GM12878 (cell line): ENCODE results near the gene MED4. TPM values are rescaled to one million over a fixed set of nuclear protein-coding genes. Genes with fewer than 3 reads are reported as not detected.
A peak's percentile ranks its signal among the peaks of the same experiment; 100 is the strongest.

ENCODE experiments used
- ATAC-seq: fragments of 200-7000 bp; cut with Tn5 transposase; 3 replicates; pipeline ENCODE4 v1.9.1; 2020; ENCODE audit warnings: mild to moderate bottlenecking, moderate library complexity
- BruUV-seq: library from RNA; stranded (reverse); fragments of 400-500 nt; replicated peaks from 2 replicates; lab custom pipeline; 2021; lab: Mats Ljungman, UMichigan
- CTCF ChIA-PET: fragments of 300-600 bp; sonication (Branson Sonifier 250); formaldehyde crosslinking; extraction: SDS; loops from one replicate; lab custom pipeline; 2021; ENCODE audit warnings: inconsistent platforms; lab: Yijun Ruan, JAX
- POLR2A ChIA-PET: fragments of 350-600 bp; formaldehyde crosslinking; extraction: SDS; loops from one replicate; lab custom pipeline; 2021; ENCODE audit warnings: inconsistent platforms; lab: Charles Lee
- RAD21 ChIA-PET: fragments of 300-600 bp; sonication (Branson Sonifier 250); formaldehyde crosslinking; loops from one replicate; lab custom pipeline; 2023; ENCODE audit warnings: antibody characterized with exemption; ENCODE audit not compliant: unreplicated experiment; lab: Charles Lee
- SMC1A ChIA-PET: fragments of 300-600 bp; sonication (Branson Sonifier 250); formaldehyde crosslinking; loops from one replicate; lab custom pipeline; 2023; ENCODE audit not compliant: unreplicated experiment, uncharacterized antibody; lab: Charles Lee
- DNase-seq: peaks from one replicate; pipeline ENCODE4 v3.0.0-alpha.2; 2011; ENCODE audit warnings: low read depth, low spot score
- FAIRE-seq: peaks from 3 replicates; lab custom pipeline; 2011; peaks lifted over from hg19 to GRCh38; lab: Jason Lieb, UNC
- H2AFZ ChIP-seq: 2 replicates; pipeline ENCODE4 v1.6.0; 2011; ENCODE audit warnings: low read depth, low read length, control low read depth; ENCODE audit not compliant: control insufficient read depth
- H3K27ac ChIP-seq: 2 replicates; pipeline ENCODE4 v1.5.1; 2011; ENCODE audit warnings: control low read depth; ENCODE audit not compliant: control insufficient read depth, insufficient read depth
- H3K27me3 ChIP-seq, 2 experiments: replicated peaks in 1 of 2; 2 replicates each; pipeline versions ENCODE4 v1.6.0 to v1.6.1; 2011; ENCODE audit warnings: low read length in 1 of 2; ENCODE audit not compliant: control insufficient read depth in 2 of 2, insufficient read depth in 2 of 2
- H3K36me3 ChIP-seq, 2 experiments: 2 replicates each; pipeline ENCODE4 v1.5.1; 2011; ENCODE audit warnings: low read length in 1 of 2; ENCODE audit not compliant: control insufficient read depth in 2 of 2, insufficient read depth in 2 of 2
- H3K4me1 ChIP-seq: 2 replicates; pipeline ENCODE4 v1.6.1; 2011; ENCODE audit warnings: mild to moderate bottlenecking, low read length, moderate library complexity, mixed read lengths; ENCODE audit not compliant: control insufficient read depth, insufficient read depth
- H3K4me2 ChIP-seq: 2 replicates; pipeline ENCODE4 v1.6.0; 2011; ENCODE audit warnings: control low read depth; ENCODE audit not compliant: control insufficient read depth, insufficient read depth
- H3K4me3 ChIP-seq: fragments of 200-600 bp; sonication (generic); 2 replicates; pipeline ENCODE4 v1.5.1; 2016
- H3K79me2 ChIP-seq: 2 replicates; pipeline ENCODE4 v1.6.0; 2011; ENCODE audit warnings: low read length; ENCODE audit not compliant: control insufficient read depth, insufficient read depth
- H3K9ac ChIP-seq: 2 replicates; pipeline ENCODE4 v1.8.0; 2011; ENCODE audit warnings: low read length, control low read depth, mixed read lengths; ENCODE audit not compliant: control insufficient read depth, insufficient read depth
- H3K9me3 ChIP-seq: replicated peaks from 3 replicates; pipeline ENCODE4 v1.5.1; 2011; ENCODE audit warnings: mild to moderate bottlenecking, low read length; ENCODE audit not compliant: control insufficient read depth, insufficient read depth
- H4K20me1 ChIP-seq: 2 replicates; pipeline ENCODE4 v1.6.0; 2011; ENCODE audit not compliant: control insufficient read depth, insufficient read depth
- CHD1 ChIP-seq: IDR thresholded peaks from 2 replicates; pipeline ENCODE4 v1.6.1; 2012; ENCODE audit warnings: low read depth, low read length, improper control_type of control experiment
- ETV6 ChIP-seq, 2 experiments: fragments of 450-650 bp in 1 of 2; IDR thresholded peaks in 1 of 2; conservative IDR thresholded peaks in 1 of 2; 2 replicates each; pipeline ENCODE4 v1.6.1; 2014; ENCODE audit warnings: antibody characterized with exemption in 1 of 2, borderline replicate concordance in 1 of 2, low read depth in 1 of 2, mild to moderate bottlenecking in 1 of 2, moderate library complexity in 1 of 2
- FOXK2 ChIP-seq: fragments of 450-650 bp; IDR thresholded peaks from 2 replicates; pipeline ENCODE4 v1.6.1; 2017; ENCODE audit warnings: mild to moderate bottlenecking, moderate library complexity
- IKZF2 ChIP-seq, 2 experiments: fragments of 450-650 bp; IDR thresholded peaks; 2 replicates each; pipeline ENCODE4 v1.6.1; 2017; ENCODE audit warnings: mild to moderate bottlenecking in 2 of 2, moderate library complexity in 2 of 2
- JUNB ChIP-seq: IDR thresholded peaks from 2 replicates; pipeline ENCODE4 v1.6.1; 2016; ENCODE audit warnings: antibody characterized with exemption, mild to moderate bottlenecking
- JUND ChIP-seq: IDR thresholded peaks from 2 replicates; pipeline ENCODE4 v1.6.1; 2012; ENCODE audit warnings: low read depth, mild to moderate bottlenecking, low read length, improper control_type of control experiment, moderate library complexity
- POLR2A ChIP-seq: IDR thresholded peaks from 2 replicates; pipeline ENCODE4 v1.6.1; 2011; ENCODE audit warnings: low read depth, mild to moderate bottlenecking, low read length
- RAD51 ChIP-seq: fragments of 450-650 bp; IDR thresholded peaks from 2 replicates; pipeline ENCODE4 v1.6.1; 2016; ENCODE audit warnings: moderate library complexity, mild to moderate bottlenecking, inconsistent platforms
- RBBP5 ChIP-seq: fragments of 200-600 bp; sonication (generic); conservative IDR thresholded peaks from 2 replicates; pipeline ENCODE4 v1.6.1; 2016
- SREBF1 ChIP-seq: IDR thresholded peaks from 2 replicates; pipeline ENCODE4 v1.6.1; 2012; ENCODE audit warnings: mild to moderate bottlenecking, low read length
- STAT3 ChIP-seq: IDR thresholded peaks from 2 replicates; pipeline ENCODE4 v1.6.1; 2011; ENCODE audit warnings: low read depth, low read length, improper control_type of control experiment
- WGBS: methylation state at CpG from one replicate; pipeline ENCODE4 v1.1.6; 2016; ENCODE audit warnings: low lambda C conversion rate; ENCODE audit not compliant: insufficient replicate concordance, insufficient coverage; ENCODE audit errors: missing lambda C conversion rate; 5-methylcytosine and 5-hydroxymethylcytosine counted together
- in situ Hi-C: fragments of 300-500 bp; cut with MboI; formaldehyde crosslinking; loops from 9 replicates; pipeline ENCODE4 v1.14.3; 2018; ENCODE audit warnings: mixed read lengths
- intact Hi-C: fragments of 100-400 bp; cut with micrococcal nuclease; formaldehyde crosslinking; loops from one replicate; pipeline ENCODE4 v1.14.2; 2022; ENCODE audit not compliant: unreplicated experiment
- polyA plus RNA-seq, 11 experiments: library from polyadenylated mRNA; depleted of rRNA in 4 of 11; unstranded in 6 of 11; stranded (reverse) in 5 of 11; fragments of >200 nt; fragmentation: Nextera tagmentation in 4 of 11; fragmentation: Illumina TruSeq in 1 of 11; extraction: Ambion mirVana in 4 of 11; extraction: Trizol in 1 of 11; gene quantifications; 1 replicate in 1 of 11; 2 replicates in 10 of 11; pipeline versions ENCODE4 v1.2.1 to v1.2.3, GENCODE V29; 2011 to 2016; ENCODE audit warnings: inconsistent platforms in 2 of 11, missing spikeins in 2 of 11, low read depth in 1 of 11
- total RNA-seq, 4 experiments: library from RNA; depleted of rRNA in 3 of 4; stranded (reverse); fragments of >200 nt in 3 of 4; fragmentation: Illumina TruSeq in 1 of 4; extraction: Trizol in 1 of 4; gene quantifications; 2 replicates each; pipeline versions ENCODE4 v1.2.1 to v1.2.3, GENCODE V29; 2013 to 2021
- TF ChIP-seq, protein P1 (sequence below): fragments of 450-650 bp; IDR thresholded peaks from 2 replicates; pipeline ENCODE4 v1.6.1; 2017; ENCODE audit warnings: mild to moderate bottlenecking, low read depth, inconsistent platforms; ENCODE audit not compliant: poor library complexity, severe bottlenecking
- TF ChIP-seq, protein P2 (sequence below): fragments of 450-650 bp; formaldehyde crosslinking; IDR thresholded peaks from 2 replicates; pipeline ENCODE4 v1.4.0; 2022; ENCODE audit warnings: mild to moderate bottlenecking, moderate library complexity

Gene MED4
- total and polyA plus RNA-seq, 10 of the 15 experiments (the other 5 are each of a cell fraction or from before 2014, with no cell fraction given) = 31.5 to 117 (median 87.4) TPM

DNA sequence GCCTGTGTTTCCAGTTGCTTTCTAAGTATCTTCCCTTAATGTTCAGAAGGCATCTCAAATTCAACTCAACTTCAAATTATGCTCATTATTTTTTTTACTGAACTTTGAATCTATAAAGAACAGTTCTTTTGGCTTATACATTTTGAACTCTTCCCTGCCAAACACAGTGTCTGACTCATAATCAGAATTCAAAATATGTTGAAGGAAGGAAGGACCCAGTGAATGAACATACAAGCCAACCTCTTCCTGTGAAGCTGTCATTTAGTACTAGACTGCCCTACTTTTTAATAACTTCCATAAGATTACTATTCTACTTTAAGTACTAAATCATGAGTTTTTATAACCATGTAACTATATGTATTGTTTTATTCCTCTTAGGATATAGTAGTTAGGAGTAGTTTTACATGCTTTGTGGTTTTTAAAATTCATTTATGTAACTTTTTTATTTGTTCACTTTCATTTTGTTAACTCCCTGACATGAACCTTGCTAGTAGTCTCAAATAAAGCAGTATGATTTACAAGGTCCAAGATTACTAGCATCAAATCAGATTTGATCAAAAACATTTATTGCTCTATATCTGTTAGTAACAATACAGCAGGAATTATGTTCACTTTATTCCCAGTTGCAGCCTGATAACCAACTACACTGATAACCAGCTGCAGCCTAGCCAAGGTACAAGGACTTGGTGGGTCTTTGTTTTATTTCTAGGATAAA lies 51.0 kb downstream of the MED4 start:
- peaks cover 1 to 5% of the 10 kb centered on the region in 2 experiments; a peak in 2 of 4 replicates for H3K36me3 ChIP-seq
- peak; percentile 73 for ATAC-seq
- intact Hi-C loops = no loop called here

DNA sequence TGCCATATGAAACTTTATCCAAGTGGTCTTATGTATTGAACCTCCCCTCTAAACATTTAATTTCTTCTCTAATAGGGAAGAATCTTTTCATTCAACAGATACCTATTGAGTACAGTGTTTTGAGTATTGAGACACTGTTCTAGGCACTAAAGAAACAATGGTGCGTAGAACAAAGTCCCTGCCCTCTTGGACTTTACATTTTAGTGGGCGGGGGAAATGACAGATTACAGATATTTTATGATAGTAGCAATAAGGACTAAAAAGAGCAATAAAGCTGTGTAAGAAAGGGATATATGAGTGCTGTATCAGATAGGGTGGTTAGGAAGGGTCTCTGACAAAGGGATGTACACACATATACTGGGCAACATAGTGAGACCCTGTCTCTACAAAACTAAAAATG lies 52.0 kb downstream of the MED4 start:
- WGBS = 92% methylated on average over 2 of the region's 2 CpGs
- H2AFZ ChIP-seq = no peak overlapping the region
- no peak overlapping the region for H3K9ac ChIP-seq
- no peaks in the 10 kb centered on the region; the same call in 2 of the 3 replicates for H3K9me3 ChIP-seq
- ATAC-seq (no peak), DNase-seq (no peak), FAIRE-seq (no peak)
- H3K4me1 ChIP-seq = no peaks in the 10 kb centered on the region
- BruUV-seq = no TSS peak
- no peak overlapping the region for H3K4me2 ChIP-seq
- peaks cover 1 to 5% of the 10 kb centered on the region in 2 experiments; a peak in 2 of 4 replicates for H3K36me3 ChIP-seq
- no peaks in the 10 kb centered on the region for H3K27me3 ChIP-seq
- RAD21 ChIA-PET = no interaction called here
- H4K20me1 ChIP-seq = no peaks in the 10 kb centered on the region
- POLR2A ChIA-PET = no interaction called here
- H3K79me2 ChIP-seq = peaks cover 12% of the 10 kb centered on the region
- CTCF ChIA-PET = interaction anchor here (0.8 kb wide), 1 partner anchor 35 kb away, joined by 3 read pairs; no protein-coding TSS in a partner anchor
- SMC1A ChIA-PET = interaction anchor here (0.9 to 1.0 kb wide), 2 partner anchors 23 to 725 kb away, joined by 3 to 4 read pairs; no protein-coding TSS in a partner anchor
- in situ Hi-C loops = no loop called here
- H3K27ac ChIP-seq = no peak overlapping the region
- intact Hi-C loops = no loop called here
- H3K4me3 ChIP-seq = no peak overlapping the region
- TF ChIP-seq SREBF1 (no peak), CHD1 (no peak), JUND (no peak), IKZF2 (IDR thresholded peaks at IDR 0.05) (no peak), ETV6 (conservative IDR thresholded peaks at IDR 0.05 in 1 of 2, IDR thresholded peaks at IDR 0.05 in 1 of 2; ENCODE audit: borderline replicate concordance in 1 of 2, low read depth in 1 of 2) (no peak), POLR2A (no peak), STAT3 (no peak), FOXK2 (no peak), RAD51 (no peak)
- TF ChIP-seq, protein P1, sequence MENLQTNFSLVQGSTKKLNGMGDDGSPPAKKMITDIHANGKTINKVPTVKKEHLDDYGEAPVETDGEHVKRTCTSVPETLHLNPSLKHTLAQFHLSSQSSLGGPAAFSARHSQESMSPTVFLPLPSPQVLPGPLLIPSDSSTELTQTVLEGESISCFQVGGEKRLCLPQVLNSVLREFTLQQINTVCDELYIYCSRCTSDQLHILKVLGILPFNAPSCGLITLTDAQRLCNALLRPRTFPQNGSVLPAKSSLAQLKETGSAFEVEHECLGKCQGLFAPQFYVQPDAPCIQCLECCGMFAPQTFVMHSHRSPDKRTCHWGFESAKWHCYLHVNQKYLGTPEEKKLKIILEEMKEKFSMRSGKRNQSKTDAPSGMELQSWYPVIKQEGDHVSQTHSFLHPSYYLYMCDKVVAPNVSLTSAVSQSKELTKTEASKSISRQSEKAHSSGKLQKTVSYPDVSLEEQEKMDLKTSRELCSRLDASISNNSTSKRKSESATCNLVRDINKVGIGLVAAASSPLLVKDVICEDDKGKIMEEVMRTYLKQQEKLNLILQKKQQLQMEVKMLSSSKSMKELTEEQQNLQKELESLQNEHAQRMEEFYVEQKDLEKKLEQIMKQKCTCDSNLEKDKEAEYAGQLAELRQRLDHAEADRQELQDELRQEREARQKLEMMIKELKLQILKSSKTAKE = no peak
- TF ChIP-seq, protein P2, sequence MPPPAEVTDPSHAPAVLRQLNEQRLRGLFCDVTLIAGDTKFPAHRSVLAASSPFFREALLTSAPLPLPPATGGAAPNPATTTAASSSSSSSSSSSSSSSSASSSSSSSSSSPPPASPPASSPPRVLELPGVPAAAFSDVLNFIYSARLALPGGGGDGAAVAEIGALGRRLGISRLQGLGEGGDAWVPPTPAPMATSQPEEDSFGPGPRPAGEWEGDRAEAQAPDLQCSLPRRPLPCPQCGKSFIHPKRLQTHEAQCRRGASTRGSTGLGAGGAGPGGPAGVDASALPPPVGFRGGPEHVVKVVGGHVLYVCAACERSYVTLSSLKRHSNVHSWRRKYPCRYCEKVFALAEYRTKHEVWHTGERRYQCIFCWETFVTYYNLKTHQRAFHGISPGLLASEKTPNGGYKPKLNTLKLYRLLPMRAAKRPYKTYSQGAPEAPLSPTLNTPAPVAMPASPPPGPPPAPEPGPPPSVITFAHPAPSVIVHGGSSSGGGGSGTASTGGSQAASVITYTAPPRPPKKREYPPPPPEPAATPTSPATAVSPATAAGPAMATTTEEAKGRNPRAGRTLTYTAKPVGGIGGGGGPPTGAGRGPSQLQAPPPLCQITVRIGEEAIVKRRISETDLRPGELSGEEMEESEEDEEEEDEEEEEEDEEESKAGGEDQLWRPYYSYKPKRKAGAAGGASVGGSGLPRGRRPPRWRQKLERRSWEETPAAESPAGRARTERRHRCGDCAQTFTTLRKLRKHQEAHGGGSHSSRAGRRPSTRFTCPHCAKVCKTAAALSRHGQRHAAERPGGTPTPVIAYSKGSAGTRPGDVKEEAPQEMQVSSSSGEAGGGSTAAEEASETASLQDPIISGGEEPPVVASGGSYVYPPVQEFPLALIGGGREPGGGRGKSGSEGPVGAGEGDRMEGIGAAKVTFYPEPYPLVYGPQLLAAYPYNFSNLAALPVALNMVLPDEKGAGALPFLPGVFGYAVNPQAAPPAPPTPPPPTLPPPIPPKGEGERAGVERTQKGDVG (CRISPR knock-in tag) = no peak

More for the DNA sequence above, 51.0 kb downstream of the MED4 start:
- no peak for FAIRE-seq
- DNase-seq = no peak
- Histone ChIP-seq H3K4me2 (0 out of 2 replicates have a peak overlapping the region, but pooled peaks have one; percentile 15), H3K27ac (0 out of 2 replicates have a peak overlapping the region, but pooled peaks have one; percentile 34), H4K20me1 (no peaks in the 10 kb centered on the region), H3K9me3 (no peaks in the 10 kb centered on the region; the same call in 2 of the 3 replicates), H3K9ac (no peak overlapping the region), H3K79me2 (peaks cover 4% of the 10 kb centered on the region), H3K4me1 (no peaks in the 10 kb centered on the region), H3K4me3 (no peak overlapping the region), H3K27me3 (no peaks in the 10 kb centered on the region), H2AFZ (no peak overlapping the region)
- BruUV-seq = no TSS peak
- TF ChIP-seq JUNB (peak; percentile 42), RBBP5 (no peak)
- ChIA-PET CTCF (interaction anchor here (0.6 to 1.4 kb wide), 2 partner anchors 34 to 313 kb away, joined by 3 to 4 read pairs; no protein-coding TSS in a partner anchor), POLR2A (no interaction called here), RAD21 (no interaction called here), SMC1A (interaction anchor here (0.6 to 1.1 kb wide), 4 partner anchors 22 to 724 kb away, joined by 3 to 4 read pairs (median 4); no protein-coding TSS in a partner anchor)
- in situ Hi-C loops = no loop called here
